GM18517 (cell line): ENCODE measurements around the gene SMIM20.
"Not testable (repeated sequence)": the region's sequence is repeated elsewhere in the genome, so short reads cannot be mapped to it uniquely, and the experiment has no call there.

Source experiments
- ATAC-seq: cut with Tn5 transposase; IDR thresholded peaks from one replicate; pipeline ENCODE4 v1.9.1; 2021; ENCODE audit warnings: mild to moderate bottlenecking, moderate library complexity; ENCODE audit not compliant: unreplicated experiment

SMIM20 gene

GRCh38 chr4:25890571-25891485, 23.2 kb upstream of the SMIM20 start:
- no peak for ATAC-seq

- ATAC-seq, result no peak
Observed at GRCh38 chr4:25892796-25893195, 21.2 kb upstream of the SMIM20 start.

GRCh38 chr4:25896776-25897539, 17.1 kb upstream of the SMIM20 start:
- no peak for ATAC-seq

- no peak for ATAC-seq
Observed at GRCh38 chr4:25900310-25900709, 13.7 kb upstream of the SMIM20 start.

GRCh38 chr4:25901030-25901430, 13.0 kb upstream of the SMIM20 start:
- ATAC-seq, result no peak

GRCh38 chr4:25903900-25904747, 9.9 kb upstream of the SMIM20 start:
- peak; percentile 58 for ATAC-seq

- peak; percentile 31 for ATAC-seq
Observed at GRCh38 chr4:25904748-25905082, 9.3 kb upstream of the SMIM20 start.

- no peak for ATAC-seq
Observed at GRCh38 chr4:25905371-25905770, 8.6 kb upstream of the SMIM20 start.

GRCh38 chr4:25906113-25906512, 7.9 kb upstream of the SMIM20 start:
- not testable (repeated sequence) for ATAC-seq

- ATAC-seq, result no peak
Observed at GRCh38 chr4:25908491-25908901, 5.5 kb upstream of the SMIM20 start.

GRCh38 chr4:25911356-25911755, 2.7 kb upstream of the SMIM20 start:
- ATAC-seq, result no peak

- peak; percentile 33 for ATAC-seq
Observed at GRCh38 chr4:25913056-25913850, 767 bp upstream of the SMIM20 start.

- ATAC-seq, result no peak
Observed at GRCh38 chr4:25914670-25915352, 791 bp downstream of the SMIM20 start.

GRCh38 chr4:25915353-25915705, 1.3 kb downstream of the SMIM20 start:
- no peak for ATAC-seq

GRCh38 chr4:25916870-25917269, 2.9 kb downstream of the SMIM20 start:
- no peak for ATAC-seq

- ATAC-seq, result no peak
Observed at GRCh38 chr4:25919676-25920075, 5.7 kb downstream of the SMIM20 start.

- no peak for ATAC-seq
Observed at GRCh38 chr4:25921922-25922321, 7.9 kb downstream of the SMIM20 start.

- ATAC-seq, result no peak
Observed at GRCh38 chr4:25922812-25923369, 8.9 kb downstream of the SMIM20 start.

- no peak for ATAC-seq
Observed at GRCh38 chr4:25923745-25924144, 9.7 kb downstream of the SMIM20 start.
